HG03280 (cell line): ENCODE measurements around the gene AFG3L2.

Source experiments
- ATAC-seq: cut with Tn5 transposase; IDR thresholded peaks from one replicate; pipeline ENCODE4 v1.9.1; 2021; ENCODE audit warnings: mild to moderate bottlenecking, moderate library complexity; ENCODE audit not compliant: unreplicated experiment

Gene AFG3L2

DNA sequence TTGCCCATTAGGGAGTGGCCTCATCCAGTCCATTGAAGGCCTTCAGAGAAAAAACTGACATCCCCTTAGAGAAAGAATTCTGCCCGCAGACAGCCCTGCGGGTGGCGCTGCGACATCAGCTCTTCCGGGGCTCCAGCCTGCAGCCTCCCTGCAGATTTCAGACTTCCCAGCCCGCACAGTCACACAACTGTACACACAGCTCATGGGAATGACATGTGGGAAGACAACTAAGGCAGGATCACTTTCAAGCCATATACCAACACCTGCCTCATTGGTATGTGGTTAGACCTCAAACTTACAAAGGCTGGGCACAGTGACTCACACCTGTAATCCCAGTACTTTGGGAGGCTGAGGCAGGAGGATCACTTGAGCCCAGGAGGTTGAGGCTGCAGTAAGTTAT is 93.8 kb downstream of the AFG3L2 start:
- ATAC-seq, result no peak

- no peak for ATAC-seq
Measured at GRCh38 chr18:12282442-12283039, 94.5 kb downstream of the AFG3L2 start.

DNA sequence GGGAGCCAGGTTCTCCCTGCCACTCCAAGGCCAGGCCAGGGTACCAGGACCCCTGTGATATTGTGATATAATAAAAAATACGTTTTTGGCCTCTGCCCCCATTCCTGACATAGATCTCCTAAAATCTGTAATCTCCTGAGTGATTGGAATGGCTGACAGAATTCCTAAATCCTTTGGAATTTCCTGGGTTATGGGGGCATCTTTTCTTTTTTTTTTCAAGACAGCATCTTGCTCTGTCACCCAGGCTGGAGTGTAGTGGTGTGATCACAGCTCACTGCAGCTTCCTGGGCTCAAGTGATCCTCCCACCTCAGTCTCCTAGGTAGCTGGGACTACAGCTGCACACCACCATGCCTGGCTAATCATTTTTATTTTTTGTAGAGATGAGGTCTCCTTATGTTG is 95.2 kb downstream of the AFG3L2 start:
- no peak for ATAC-seq

DNA sequence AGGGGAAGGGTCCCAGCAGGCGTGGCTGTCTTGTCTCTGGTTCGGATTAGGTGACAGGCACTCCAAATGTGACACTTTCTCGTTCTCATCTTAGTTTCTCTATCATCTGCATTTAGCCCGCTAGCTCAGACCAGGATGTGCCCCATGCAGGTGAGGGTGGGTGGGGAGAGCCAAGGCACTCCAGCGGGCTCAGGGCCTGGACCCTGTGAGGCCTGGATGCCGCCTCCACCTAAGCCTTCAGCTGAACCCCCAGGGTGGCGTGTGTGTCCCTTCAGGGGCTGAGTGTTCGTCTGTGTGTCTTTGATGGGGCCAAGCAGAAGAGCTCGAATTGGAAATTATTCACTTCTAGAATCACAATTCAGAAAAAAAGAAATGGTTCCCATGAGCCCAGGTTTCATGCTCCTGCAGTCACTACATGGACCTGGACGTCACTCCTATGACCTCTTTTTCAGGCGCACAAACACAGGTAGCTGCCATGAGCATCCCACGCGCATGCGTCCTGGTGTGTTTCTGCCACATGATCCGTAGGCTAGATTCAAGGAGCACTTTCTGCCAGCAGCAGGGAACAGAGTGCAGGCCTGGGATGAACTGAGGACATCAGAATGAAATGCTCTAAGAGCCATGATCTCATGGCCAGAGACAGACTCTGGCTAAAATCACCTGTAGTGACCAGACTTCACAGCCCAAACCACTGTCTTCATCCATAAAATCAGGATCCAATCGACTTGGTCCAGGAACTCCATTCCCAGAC is 97.1 kb downstream of the AFG3L2 start:
- ATAC-seq, result no peak
